Measurements from ENCODE around the gene TET2.

- TF ChIP-seq, protein P1, sequence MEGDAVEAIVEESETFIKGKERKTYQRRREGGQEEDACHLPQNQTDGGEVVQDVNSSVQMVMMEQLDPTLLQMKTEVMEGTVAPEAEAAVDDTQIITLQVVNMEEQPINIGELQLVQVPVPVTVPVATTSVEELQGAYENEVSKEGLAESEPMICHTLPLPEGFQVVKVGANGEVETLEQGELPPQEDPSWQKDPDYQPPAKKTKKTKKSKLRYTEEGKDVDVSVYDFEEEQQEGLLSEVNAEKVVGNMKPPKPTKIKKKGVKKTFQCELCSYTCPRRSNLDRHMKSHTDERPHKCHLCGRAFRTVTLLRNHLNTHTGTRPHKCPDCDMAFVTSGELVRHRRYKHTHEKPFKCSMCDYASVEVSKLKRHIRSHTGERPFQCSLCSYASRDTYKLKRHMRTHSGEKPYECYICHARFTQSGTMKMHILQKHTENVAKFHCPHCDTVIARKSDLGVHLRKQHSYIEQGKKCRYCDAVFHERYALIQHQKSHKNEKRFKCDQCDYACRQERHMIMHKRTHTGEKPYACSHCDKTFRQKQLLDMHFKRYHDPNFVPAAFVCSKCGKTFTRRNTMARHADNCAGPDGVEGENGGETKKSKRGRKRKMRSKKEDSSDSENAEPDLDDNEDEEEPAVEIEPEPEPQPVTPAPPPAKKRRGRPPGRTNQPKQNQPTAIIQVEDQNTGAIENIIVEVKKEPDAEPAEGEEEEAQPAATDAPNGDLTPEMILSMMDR (IDR thresholded peaks at IDR 0.05), result no peak
- no peak for TF ChIP-seq POLR2A (IDR thresholded peaks at IDR 0.05)
These were observed 32.9 kb upstream of the TET2 start for GRCh38 chr4:105113800-105114199.
